KMS-11 (cell line): ENCODE data around the gene NAGS.
"Not testable (repeated sequence)": the region's sequence is repeated elsewhere in the genome, so short reads cannot be mapped to it uniquely, and the experiment has no call there.

Experiments used
- H2AFZ ChIP-seq: fragments of 200-600 bp; sonication (generic); 2 replicates; pipeline ENCODE4 v1.6.1; 2016; ENCODE audit warnings: antibody characterized with exemption, mixed run types, low read depth
- H3K27ac ChIP-seq: fragments of 200-600 bp; sonication (generic); 2 replicates; pipeline ENCODE4 v1.6.1; 2016; ENCODE audit warnings: mild to moderate bottlenecking, mixed run types
- H3K27me3 ChIP-seq: fragments of 200-600 bp; sonication (generic); 2 replicates; pipeline ENCODE4 v1.6.1; 2017; ENCODE audit warnings: mild to moderate bottlenecking, low read depth, mixed run types, moderate library complexity; ENCODE audit not compliant: insufficient read depth
- H3K36me3 ChIP-seq: fragments of 200-600 bp; sonication (generic); 2 replicates; pipeline ENCODE4 v1.6.1; 2017; ENCODE audit warnings: mild to moderate bottlenecking, mixed run types; ENCODE audit not compliant: insufficient read depth
- H3K4me1 ChIP-seq: fragments of 200-600 bp; sonication (generic); 2 replicates; pipeline ENCODE4 v1.6.1; 2016; ENCODE audit warnings: mild to moderate bottlenecking, low read depth, mixed run types; ENCODE audit not compliant: poor library complexity, severe bottlenecking
- H3K4me2 ChIP-seq: fragments of 200-600 bp; sonication (generic); 2 replicates; pipeline ENCODE4 v1.7.0; 2016; ENCODE audit warnings: mild to moderate bottlenecking, mixed run types
- H3K4me3 ChIP-seq: fragments of 200-600 bp; sonication (generic); IDR thresholded peaks from 2 replicates; pipeline ENCODE4 v1.6.1; 2017; ENCODE audit warnings: low read depth, low read length, mixed read lengths; ENCODE audit not compliant: insufficient read depth
- H3K79me2 ChIP-seq: fragments of 200-600 bp; sonication (generic); 2 replicates; pipeline ENCODE4 v1.6.1; 2016; ENCODE audit warnings: low read depth, mixed run types; ENCODE audit not compliant: insufficient read depth
- H3K9ac ChIP-seq: fragments of 200-600 bp; sonication (generic); 2 replicates; pipeline ENCODE4 v1.6.1; 2016; ENCODE audit warnings: mild to moderate bottlenecking, mixed run types
- H4K20me1 ChIP-seq: fragments of 200-600 bp; sonication (generic); 2 replicates; pipeline ENCODE4 v1.6.1; 2016; ENCODE audit warnings: mild to moderate bottlenecking, mixed run types; ENCODE audit not compliant: insufficient read depth
- TF ChIP-seq, protein P1 (sequence below): fragments of 200-600 bp; sonication (generic); conservative IDR thresholded peaks from 2 replicates; pipeline ENCODE4 v1.6.1; 2017; ENCODE audit warnings: low read depth, mild to moderate bottlenecking, antibody characterized with exemption, low read length, moderate library complexity, mixed read lengths

The NAGS gene

DNA sequence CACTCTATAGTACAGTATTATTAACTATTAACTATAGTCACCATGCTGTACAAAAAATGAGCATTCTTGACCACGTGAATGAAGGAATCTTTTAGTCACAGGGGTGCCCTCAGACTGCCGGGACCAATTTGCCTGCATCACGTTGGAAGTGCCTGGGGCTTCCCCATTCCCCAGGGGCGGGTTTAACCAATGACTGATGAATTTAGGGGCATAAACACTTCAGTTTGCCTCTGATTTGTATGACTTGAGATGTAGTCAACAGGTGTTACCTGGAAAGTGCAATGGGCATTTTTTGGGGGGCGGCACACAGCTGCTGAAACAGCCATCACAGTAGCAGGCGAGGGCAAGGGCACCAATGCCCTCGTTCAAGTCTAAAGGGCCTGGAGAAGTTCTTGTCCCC is 41.9 kb upstream of the NAGS start:
- Histone ChIP-seq H3K4me1 (no peaks in the 10 kb centered on the region), H3K9ac (no peak overlapping the region), H2AFZ (no peak overlapping the region), H3K27me3 (no peaks in the 10 kb centered on the region; the same call in 1 of the 2 replicates), H3K4me3 (no peak overlapping the region), H3K79me2 (no peaks in the 10 kb centered on the region), H3K27ac (no peak overlapping the region), H4K20me1 (no peaks in the 10 kb centered on the region), H3K36me3 (no peaks in the 10 kb centered on the region), H3K4me2 (no peak overlapping the region)
- TF ChIP-seq, protein P1, sequence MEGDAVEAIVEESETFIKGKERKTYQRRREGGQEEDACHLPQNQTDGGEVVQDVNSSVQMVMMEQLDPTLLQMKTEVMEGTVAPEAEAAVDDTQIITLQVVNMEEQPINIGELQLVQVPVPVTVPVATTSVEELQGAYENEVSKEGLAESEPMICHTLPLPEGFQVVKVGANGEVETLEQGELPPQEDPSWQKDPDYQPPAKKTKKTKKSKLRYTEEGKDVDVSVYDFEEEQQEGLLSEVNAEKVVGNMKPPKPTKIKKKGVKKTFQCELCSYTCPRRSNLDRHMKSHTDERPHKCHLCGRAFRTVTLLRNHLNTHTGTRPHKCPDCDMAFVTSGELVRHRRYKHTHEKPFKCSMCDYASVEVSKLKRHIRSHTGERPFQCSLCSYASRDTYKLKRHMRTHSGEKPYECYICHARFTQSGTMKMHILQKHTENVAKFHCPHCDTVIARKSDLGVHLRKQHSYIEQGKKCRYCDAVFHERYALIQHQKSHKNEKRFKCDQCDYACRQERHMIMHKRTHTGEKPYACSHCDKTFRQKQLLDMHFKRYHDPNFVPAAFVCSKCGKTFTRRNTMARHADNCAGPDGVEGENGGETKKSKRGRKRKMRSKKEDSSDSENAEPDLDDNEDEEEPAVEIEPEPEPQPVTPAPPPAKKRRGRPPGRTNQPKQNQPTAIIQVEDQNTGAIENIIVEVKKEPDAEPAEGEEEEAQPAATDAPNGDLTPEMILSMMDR, result no peak

DNA sequence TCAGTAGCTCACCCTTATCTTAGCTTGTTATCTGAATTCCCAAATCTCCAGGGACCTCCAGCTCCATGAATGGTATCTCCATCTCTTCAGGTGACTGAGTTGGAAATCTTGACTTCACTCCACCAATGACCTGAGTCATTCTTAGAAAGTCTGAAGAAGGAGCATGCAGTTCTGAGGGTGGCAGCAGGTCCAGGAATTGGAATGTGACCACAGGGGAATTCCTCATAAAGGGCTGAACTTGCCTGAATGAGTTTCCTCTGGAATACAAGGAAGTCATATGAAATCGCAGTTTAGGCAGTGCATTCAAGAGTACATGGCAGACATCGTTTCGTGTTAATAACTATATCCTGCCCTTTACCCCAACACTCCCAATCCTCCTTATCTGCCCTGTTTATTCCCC is 38.1 kb upstream of the NAGS start:
- no peak overlapping the region for H3K27ac ChIP-seq
- TF ChIP-seq, protein P1, result no peak

DNA sequence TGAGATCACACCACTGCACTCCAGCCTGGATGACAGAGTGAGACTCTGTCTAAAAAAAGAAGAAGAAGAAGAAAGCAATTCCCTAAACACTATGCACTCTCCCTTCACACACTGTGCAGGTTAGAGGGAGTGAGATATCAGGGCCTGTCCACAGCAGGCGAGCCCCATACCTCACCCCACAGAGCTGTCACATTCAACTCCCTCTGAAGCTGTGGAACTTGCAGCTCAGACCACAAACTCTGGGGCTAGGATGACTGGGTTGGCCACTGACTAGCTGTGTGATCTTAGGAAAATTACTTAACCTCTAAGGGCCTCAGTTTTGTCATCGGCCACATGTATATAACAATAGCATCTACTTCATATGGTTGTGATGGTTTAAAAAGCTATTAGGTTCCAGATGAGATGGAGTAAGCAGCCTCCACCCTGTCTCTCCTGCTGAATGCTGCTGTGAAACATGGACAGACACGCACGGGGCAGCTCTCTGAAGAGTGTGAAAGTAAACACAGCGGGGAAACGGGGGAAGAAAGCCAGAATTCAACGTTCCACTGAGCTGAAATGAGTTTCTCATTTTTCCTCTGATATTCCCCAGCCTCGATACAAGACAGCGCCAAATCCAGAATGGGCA is 37.1 kb upstream of the NAGS start:
- Histone ChIP-seq H3K4me2 (no peak overlapping the region), H3K9ac (no peak overlapping the region), H3K4me3 (no peak overlapping the region), H4K20me1 (no peaks in the 10 kb centered on the region), H2AFZ (no peak overlapping the region), H3K27me3 (no peaks in the 10 kb centered on the region), H3K36me3 (no peaks in the 10 kb centered on the region), H3K79me2 (no peaks in the 10 kb centered on the region), H3K27ac (no peak overlapping the region), H3K4me1 (no peaks in the 10 kb centered on the region)
- TF ChIP-seq, protein P1, result no peak

More for the DNA sequence above, 38.1 kb upstream of the NAGS start:
- H2AFZ ChIP-seq, result no peak overlapping the region
- H4K20me1 ChIP-seq, result no peaks in the 10 kb centered on the region
- no peaks in the 10 kb centered on the region for H3K36me3 ChIP-seq
- H3K9ac ChIP-seq, result no peak overlapping the region
- H3K79me2 ChIP-seq, result no peaks in the 10 kb centered on the region
- H3K27me3 ChIP-seq, result no peaks in the 10 kb centered on the region
- H3K4me3 ChIP-seq, result no peak overlapping the region
- H3K4me1 ChIP-seq, result no peaks in the 10 kb centered on the region
- no peak overlapping the region for H3K4me2 ChIP-seq

DNA sequence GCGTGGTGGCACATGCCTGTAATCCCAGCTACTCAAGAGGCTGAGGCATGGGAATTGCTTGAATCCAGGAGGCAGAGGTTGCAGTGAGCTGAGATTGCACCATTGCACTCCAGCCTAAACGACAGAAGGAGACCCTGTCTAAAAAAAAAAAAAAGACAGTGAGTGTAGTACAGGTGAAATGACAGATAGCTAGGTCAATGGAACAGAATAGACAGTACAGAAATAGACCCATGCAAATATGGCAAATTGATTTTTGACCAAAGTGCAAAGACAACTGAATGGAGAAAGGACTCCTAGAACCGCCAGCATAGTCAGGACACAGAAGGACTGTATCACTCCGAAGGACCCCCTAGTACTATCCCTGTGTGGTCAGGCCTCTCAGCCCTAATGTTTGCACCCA is 34.1 kb upstream of the NAGS start:
- Histone ChIP-seq H3K79me2 (no peaks in the 10 kb centered on the region), H3K27me3 (no peaks in the 10 kb centered on the region; the same call in 1 of the 2 replicates), H3K4me2 (no peak overlapping the region), H4K20me1 (no peaks in the 10 kb centered on the region), H2AFZ (no peak overlapping the region), H3K9ac (no peak overlapping the region), H3K36me3 (no peaks in the 10 kb centered on the region), H3K4me1 (no peaks in the 10 kb centered on the region), H3K27ac (no peak overlapping the region), H3K4me3 (no peak overlapping the region)
- TF ChIP-seq, protein P1, result no peak

DNA sequence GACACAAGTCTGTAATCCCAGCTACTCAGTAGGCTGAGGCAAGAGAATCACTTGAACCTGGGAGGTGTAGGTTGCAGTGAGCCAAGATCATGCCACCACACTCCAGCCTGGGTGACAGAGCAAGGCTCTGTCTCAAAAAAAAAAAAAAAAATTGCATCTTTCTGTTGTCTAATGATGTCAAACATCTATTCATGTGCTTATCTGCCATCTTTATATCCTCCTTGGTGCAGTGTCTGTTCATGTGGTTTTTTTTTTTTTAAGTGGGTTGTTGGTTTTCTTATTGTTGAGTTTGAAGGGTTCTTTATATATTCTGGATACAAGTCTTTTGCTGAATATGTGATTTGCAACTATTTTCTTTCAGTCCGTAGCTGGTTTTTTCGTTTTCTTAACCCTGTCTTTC is 33.0 kb upstream of the NAGS start:
- H3K4me3 ChIP-seq, H3K36me3 ChIP-seq, H3K79me2 ChIP-seq, H3K4me1 ChIP-seq, H3K9ac ChIP-seq, H2AFZ ChIP-seq, H4K20me1 ChIP-seq, H3K27me3 ChIP-seq, H3K27ac ChIP-seq, H3K4me2 ChIP-seq: not testable (repeated sequence)

DNA sequence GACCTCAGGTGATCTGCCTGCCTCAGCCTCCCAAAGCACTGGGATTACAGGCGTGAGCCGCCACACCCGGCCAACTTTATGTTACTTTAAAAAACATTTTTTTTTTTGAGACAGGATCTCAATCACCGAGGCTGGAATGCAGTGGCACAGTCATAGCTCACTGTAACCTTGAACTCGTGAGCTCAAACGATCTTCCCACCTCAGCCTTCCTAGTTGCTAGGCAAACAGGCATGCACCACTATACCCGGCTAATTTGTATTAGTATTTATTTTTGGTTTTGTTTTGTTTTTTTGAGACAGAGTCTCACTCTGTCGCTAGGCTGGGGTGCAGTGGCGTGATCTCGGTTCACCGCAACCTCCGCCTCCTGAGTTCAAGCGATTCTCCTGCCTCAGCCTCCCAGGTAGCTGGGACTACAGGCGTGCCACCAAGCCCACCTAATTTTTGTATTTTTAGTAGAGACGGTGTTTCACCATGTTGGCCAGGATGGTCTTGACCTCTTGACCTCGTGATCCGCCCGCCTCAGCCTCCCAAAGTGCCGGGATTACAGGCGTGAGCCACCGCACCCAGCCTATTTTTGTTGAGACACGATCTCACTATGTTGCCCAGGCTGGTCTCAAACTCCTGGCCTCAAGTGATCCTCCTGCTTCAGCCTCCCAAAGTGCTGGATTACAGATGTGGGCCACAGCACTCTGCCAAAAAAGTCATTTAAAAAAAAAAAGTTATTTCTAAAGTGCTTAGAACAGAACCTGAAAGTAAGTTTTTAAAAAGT is 31.8 kb upstream of the NAGS start:
- not testable (repeated sequence) for H3K79me2 ChIP-seq, H3K9ac ChIP-seq, H2AFZ ChIP-seq, H3K27me3 ChIP-seq, H3K27ac ChIP-seq, H3K4me1 ChIP-seq, H3K4me2 ChIP-seq, H3K4me3 ChIP-seq, H4K20me1 ChIP-seq, H3K36me3 ChIP-seq
